Left lung (tissue), 10 donors: Measurements from ENCODE around the gene CFAP90. TPM values are rescaled to one million over a fixed set of nuclear protein-coding genes. Genes with fewer than 3 reads are reported as not detected.

Experiments
- ATAC-seq: fragments of 200-7000 bp; cut with Tn5 transposase; one replicate; pipeline ENCODE4 v1.9.1; 2020; ENCODE audit warnings: moderate library complexity
- DNase-seq, 4 donors: peaks; one replicate each; pipeline ENCODE4 v3.0.0-alpha.2; 2013 to 2020
- H3K27ac ChIP-seq, 2 donors: fragments of 200-600 bp; sonication (generic) in 1 of 2; one replicate each; pipeline versions ENCODE4 v1.5.0 to v1.8.0; 2020 to 2021
- H3K27me3 ChIP-seq, 2 donors: fragments of 200-600 bp; sonication (generic) in 1 of 2; one replicate each; pipeline versions ENCODE4 v1.5.0 to v1.8.0; 2020 to 2021
- H3K36me3 ChIP-seq, 2 donors: fragments of 200-600 bp; sonication (generic) in 1 of 2; one replicate each; pipeline versions ENCODE4 v1.5.0 to v1.8.0; 2020 to 2021
- H3K4me1 ChIP-seq, 2 donors: fragments of 200-600 bp; one replicate each; pipeline ENCODE4 v1.8.0; 2021
- H3K4me3 ChIP-seq, 2 donors: fragments of 200-600 bp; sonication (generic) in 1 of 2; one replicate each; pipeline versions ENCODE4 v1.5.0 to v1.8.0; 2020 to 2021; ENCODE audit warnings: mild to moderate bottlenecking in 1 of 2
- H3K9me3 ChIP-seq, 2 donors: fragments of 200-600 bp; sonication (generic) in 1 of 2; one replicate each; pipeline versions ENCODE4 v1.5.0 to v1.8.0; 2020 to 2021
- CTCF ChIP-seq, 2 donors: fragments of 200-600 bp; sonication (generic) in 1 of 2; IDR thresholded peaks; one replicate each; pipeline versions ENCODE4 v1.5.0 to v1.8.0; 2021; ENCODE audit warnings: antibody characterized with exemption in 2 of 2
- intact Hi-C, 2 donors: fragments of 100-400 bp; cut with DNase I; formaldehyde crosslinking; loops; one replicate each; pipeline versions ENCODE4 v1.11.2 to v1.14.2; 2022
- polyA plus RNA-seq, 6 donors: library from polyadenylated mRNA; unstranded; fragments of 120-200 nt; gene quantifications; one replicate each; pipeline ENCODE4 v1.2.1, GENCODE V29; 2013; ENCODE audit not compliant: insufficient read length in 6 of 6
- total RNA-seq, 2 donors: library from RNA; stranded (reverse); fragmentation: NEBNext Ultra II Directional; extraction: Animal tissue kit (Norgen Biotek cat#: 25700); gene quantifications; one replicate each; pipeline ENCODE4 v1.2.1, GENCODE V29; 2021
- donor health status: DM: no; HTN: yes; CAD: no.
- donor health status: DM: no; HTN: no; CAD: no.

CFAP90 gene
- total and polyA plus RNA-seq, 8 donors, result 0.82 to 10.5 (median 5.9) TPM

GRCh38 chr5:7857361-7857760 is 6.4 kb upstream of the CFAP90 start:
- H3K27me3 ChIP-seq, result no peaks in the 10 kb centered on the region
- ATAC-seq (no peak), DNase-seq (no peak)
- H3K4me3 ChIP-seq, result no peak overlapping the region
- H3K9me3 ChIP-seq, result no peaks in the 10 kb centered on the region
- H3K36me3 ChIP-seq, result peaks cover 0 to 41% of the 10 kb centered on the region in 2 donors
- intact Hi-C loops, result no loop called here
- H3K27ac ChIP-seq, result no peak overlapping the region
- H3K4me1 ChIP-seq, result no peaks in the 10 kb centered on the region
- no peak for TF ChIP-seq CTCF (IDR thresholded peaks at IDR 0.05)

- no peaks in the 10 kb centered on the region for H3K4me1 ChIP-seq
- peak in 1 of 4 donors; percentile 45 for DNase-seq
- ATAC-seq, result peak; percentile 91
- peak; percentile 51 to 53 for TF ChIP-seq CTCF (IDR thresholded peaks at IDR 0.05)
- no peak overlapping the region for H3K4me3 ChIP-seq
- peaks cover 0 to 36% of the 10 kb centered on the region in 2 donors for H3K36me3 ChIP-seq
- peaks cover 0 to 4% of the 10 kb centered on the region in 2 donors for H3K27me3 ChIP-seq
- no peaks in the 10 kb centered on the region for H3K9me3 ChIP-seq
- intact Hi-C loops, result no loop called here
- no peak overlapping the region for H3K27ac ChIP-seq
Observed at GRCh38 chr5:7856855-7857254, 5.9 kb upstream of the CFAP90 start.

GRCh38 chr5:7855611-7856010 is 4.7 kb upstream of the CFAP90 start:
- H3K4me1 ChIP-seq, result peaks cover 0 to 4% of the 10 kb centered on the region in 2 donors
- no peaks in the 10 kb centered on the region for H3K9me3 ChIP-seq
- H3K27me3 ChIP-seq, result peaks cover 0 to 16% of the 10 kb centered on the region in 2 donors
- DNase-seq (no peak), ATAC-seq (no peak)
- H3K36me3 ChIP-seq, result peaks cover 0 to 24% of the 10 kb centered on the region in 2 donors
- intact Hi-C loops, result no loop called here
- no peak overlapping the region for H3K27ac ChIP-seq
- no peak for TF ChIP-seq CTCF (IDR thresholded peaks at IDR 0.05)
- no peak overlapping the region for H3K4me3 ChIP-seq

DNA sequence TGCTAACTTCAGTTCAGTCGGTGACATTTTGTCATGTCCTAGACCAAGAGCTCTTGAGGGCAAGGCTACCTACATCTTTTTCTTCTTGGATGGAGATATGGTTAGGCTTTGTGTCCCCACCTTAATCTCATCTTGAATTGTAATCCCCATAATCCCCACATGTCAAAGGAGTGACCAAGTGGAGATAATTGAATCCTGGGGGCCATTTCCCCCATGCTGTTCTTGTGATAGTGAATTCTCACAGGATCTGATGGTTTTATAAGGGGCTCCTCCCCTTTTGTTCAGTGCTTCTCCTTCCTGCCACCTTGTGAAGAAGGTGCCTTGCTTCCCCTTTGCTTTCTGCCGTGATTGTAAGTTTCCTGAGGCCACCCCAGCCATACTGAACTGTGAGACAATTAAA is 2.1 kb upstream of the CFAP90 start:
- TF ChIP-seq CTCF (IDR thresholded peaks at IDR 0.05), result no peak
- H3K4me1 ChIP-seq, result peaks cover 0 to 14% of the 10 kb centered on the region in 2 donors
- H3K9me3 ChIP-seq, result no peaks in the 10 kb centered on the region
- no peak overlapping the region for H3K27ac ChIP-seq
- ATAC-seq (no peak), DNase-seq (no peak)
- intact Hi-C loops, result no loop called here
- H3K4me3 ChIP-seq, result no peak overlapping the region
- peaks cover 0 to 43% of the 10 kb centered on the region in 2 donors for H3K27me3 ChIP-seq
- no peaks in the 10 kb centered on the region for H3K36me3 ChIP-seq

DNA sequence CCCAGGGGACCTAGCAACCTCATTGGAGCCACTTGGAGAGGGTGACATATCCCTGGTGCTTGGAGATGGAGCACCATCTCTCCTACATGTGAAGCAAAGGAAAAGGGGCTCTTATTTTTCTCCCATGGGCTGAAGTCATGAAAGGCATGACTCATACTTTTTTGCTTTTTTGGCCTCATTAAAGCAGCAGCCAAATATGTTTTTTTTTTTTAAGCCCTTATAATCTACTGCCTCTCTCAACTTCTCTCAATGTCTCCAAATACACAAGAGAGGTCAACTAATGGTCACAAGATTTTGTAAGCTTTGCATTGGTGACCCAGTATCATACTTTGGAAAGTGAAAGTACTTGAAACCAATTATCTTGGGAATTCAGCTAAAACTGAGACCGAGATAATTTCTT is 1.6 kb upstream of the CFAP90 start:
- Histone ChIP-seq H3K4me1 (peaks cover 0 to 14% of the 10 kb centered on the region in 2 donors), H3K9me3 (no peaks in the 10 kb centered on the region), H3K27ac (no peak overlapping the region), H3K36me3 (no peaks in the 10 kb centered on the region), H3K4me3 (no peak overlapping the region), H3K27me3 (peaks cover 0 to 47% of the 10 kb centered on the region in 2 donors)
- ATAC-seq, result no peak
- no peak for TF ChIP-seq CTCF (IDR thresholded peaks at IDR 0.05)
- intact Hi-C loops, result no loop called here
- no peak for DNase-seq
